ENCODE measurements around the gene BTN1A1. TPM values are rescaled to one million over a fixed set of nuclear protein-coding genes. Genes with fewer than 3 reads are reported as not detected.

BTN1A1 gene
- polyA plus RNA-seq, 1 experiment, result not detected

DNA sequence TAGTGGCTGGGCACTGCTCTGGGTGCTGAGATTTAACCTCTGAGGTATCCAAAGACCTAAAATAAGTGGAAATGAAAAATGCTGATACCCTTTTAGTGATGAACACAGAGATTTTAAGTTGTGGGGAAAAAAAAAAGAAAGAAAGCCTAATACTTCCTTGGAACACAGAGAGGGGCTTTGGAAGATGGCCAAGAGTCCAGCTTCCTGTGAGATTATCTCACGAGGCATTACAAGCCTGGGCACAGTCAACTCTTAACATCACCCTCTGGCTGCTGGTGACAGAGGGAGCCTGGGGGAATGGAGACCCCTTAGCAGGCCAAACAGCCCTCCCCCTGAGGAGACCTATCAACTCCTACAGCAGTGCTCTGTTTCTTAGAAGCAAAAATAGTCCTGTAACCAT lies 22.7 kb upstream of the BTN1A1 start:
- TF ChIP-seq, protein P1, sequence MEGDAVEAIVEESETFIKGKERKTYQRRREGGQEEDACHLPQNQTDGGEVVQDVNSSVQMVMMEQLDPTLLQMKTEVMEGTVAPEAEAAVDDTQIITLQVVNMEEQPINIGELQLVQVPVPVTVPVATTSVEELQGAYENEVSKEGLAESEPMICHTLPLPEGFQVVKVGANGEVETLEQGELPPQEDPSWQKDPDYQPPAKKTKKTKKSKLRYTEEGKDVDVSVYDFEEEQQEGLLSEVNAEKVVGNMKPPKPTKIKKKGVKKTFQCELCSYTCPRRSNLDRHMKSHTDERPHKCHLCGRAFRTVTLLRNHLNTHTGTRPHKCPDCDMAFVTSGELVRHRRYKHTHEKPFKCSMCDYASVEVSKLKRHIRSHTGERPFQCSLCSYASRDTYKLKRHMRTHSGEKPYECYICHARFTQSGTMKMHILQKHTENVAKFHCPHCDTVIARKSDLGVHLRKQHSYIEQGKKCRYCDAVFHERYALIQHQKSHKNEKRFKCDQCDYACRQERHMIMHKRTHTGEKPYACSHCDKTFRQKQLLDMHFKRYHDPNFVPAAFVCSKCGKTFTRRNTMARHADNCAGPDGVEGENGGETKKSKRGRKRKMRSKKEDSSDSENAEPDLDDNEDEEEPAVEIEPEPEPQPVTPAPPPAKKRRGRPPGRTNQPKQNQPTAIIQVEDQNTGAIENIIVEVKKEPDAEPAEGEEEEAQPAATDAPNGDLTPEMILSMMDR (IDR thresholded peaks at IDR 0.05; ENCODE audit: insufficient read depth, low read depth, low read length), result no peak
- Histone ChIP-seq H3K27me3 (ENCODE audit: control insufficient read depth, insufficient read depth, low read length) (no peaks in the 10 kb centered on the region), H3K4me3 (ENCODE audit: low read depth, low read length) (no peak overlapping the region), H3K36me3 (ENCODE audit: control insufficient read depth, insufficient read depth, low read length) (no peaks in the 10 kb centered on the region)
- DNase-seq (ENCODE audit: low read depth), result no peak
- POLR2A ChIA-PET, result no interaction called here
- CTCF ChIA-PET, result no interaction called here

DNA sequence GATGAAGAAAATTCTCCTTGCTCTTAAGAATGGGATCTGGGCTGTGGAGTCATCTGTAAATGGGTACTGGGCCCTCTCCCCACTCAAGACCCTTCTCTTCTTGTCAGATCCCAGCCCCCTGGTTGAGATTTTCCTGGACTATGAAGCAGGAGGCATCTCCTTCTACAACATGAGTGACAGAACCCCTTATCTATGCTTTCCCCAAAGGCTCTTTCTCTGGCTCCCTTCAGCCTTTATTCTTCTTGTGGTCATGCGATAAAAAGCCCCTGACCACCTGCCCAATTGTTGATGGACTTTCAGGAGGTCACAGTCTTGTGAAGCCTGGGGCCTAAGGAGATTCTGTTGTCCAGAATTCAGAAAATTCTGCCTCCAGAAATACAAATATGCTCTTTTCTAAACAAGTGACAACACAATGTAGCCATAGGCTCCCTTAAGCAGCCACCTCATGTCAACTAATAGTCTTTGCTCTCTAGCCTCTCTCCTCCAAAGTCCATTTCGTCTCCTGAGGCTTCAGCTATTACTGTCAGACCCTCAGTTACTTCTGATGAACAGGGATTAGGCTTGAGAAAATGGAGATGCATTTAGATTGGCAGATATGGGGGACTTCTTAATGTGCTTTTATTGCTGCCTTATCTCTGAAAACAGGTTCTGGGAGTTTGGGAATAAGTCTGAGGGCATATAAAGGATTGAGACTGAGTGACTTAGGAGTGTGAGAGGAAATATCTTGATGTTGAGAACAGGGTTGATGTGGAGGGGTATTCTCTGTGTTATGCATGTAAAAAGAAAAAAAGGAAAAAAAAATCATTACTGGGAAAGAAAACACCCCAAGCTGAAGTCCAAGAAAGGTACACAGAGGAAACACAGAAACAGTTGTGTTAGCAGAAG lies 21.8 kb upstream of the BTN1A1 start:
- no peak for DNase-seq (ENCODE audit: low read depth)
- ChIA-PET CTCF (interaction anchor here (1.0 to 1.6 kb wide), 4 partner anchors 10 to 137 kb away, joined by 3 to 4 read pairs (median 4); partner anchors contain the start of gene BTN1A1), POLR2A (no interaction called here)
- TF ChIP-seq, protein P1 (IDR thresholded peaks at IDR 0.05; ENCODE audit: insufficient read depth, low read depth, low read length), result no peak
- Histone ChIP-seq H3K27me3 (ENCODE audit: control insufficient read depth, insufficient read depth, low read length) (no peaks in the 10 kb centered on the region), H3K4me3 (ENCODE audit: low read depth, low read length) (no peak overlapping the region), H3K36me3 (ENCODE audit: control insufficient read depth, insufficient read depth, low read length) (no peaks in the 10 kb centered on the region)

DNA sequence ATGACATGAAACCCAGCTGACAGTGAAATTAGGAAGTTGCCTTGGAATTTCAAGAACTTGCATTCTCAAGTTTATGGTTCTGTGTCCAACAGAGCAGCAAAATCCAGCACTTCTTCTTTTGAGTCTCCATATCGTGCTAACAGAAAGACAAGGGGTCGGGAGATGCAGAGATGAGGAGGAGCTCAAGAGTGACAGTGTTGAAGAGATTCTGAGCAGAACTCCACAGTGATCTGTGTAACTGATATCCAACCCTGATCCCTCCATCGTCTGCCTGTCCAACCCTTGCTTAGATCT lies 21.2 kb upstream of the BTN1A1 start:
- POLR2A ChIA-PET, result no interaction called here
- no peak for DNase-seq (ENCODE audit: low read depth)
- H3K4me3 ChIP-seq (ENCODE audit: low read depth, low read length), result no peak overlapping the region
- no peaks in the 10 kb centered on the region for H3K27me3 ChIP-seq (ENCODE audit: control insufficient read depth, insufficient read depth, low read length)
- CTCF ChIA-PET, result interaction anchor here (1.0 to 1.6 kb wide), 5 partner anchors 9 to 138 kb away, joined by 3 to 4 read pairs (median 3); partner anchors contain the start of gene BTN1A1
- no peaks in the 10 kb centered on the region for H3K36me3 ChIP-seq (ENCODE audit: control insufficient read depth, insufficient read depth, low read length)
- TF ChIP-seq, protein P1 (IDR thresholded peaks at IDR 0.05; ENCODE audit: insufficient read depth, low read depth, low read length), result no peak

DNA sequence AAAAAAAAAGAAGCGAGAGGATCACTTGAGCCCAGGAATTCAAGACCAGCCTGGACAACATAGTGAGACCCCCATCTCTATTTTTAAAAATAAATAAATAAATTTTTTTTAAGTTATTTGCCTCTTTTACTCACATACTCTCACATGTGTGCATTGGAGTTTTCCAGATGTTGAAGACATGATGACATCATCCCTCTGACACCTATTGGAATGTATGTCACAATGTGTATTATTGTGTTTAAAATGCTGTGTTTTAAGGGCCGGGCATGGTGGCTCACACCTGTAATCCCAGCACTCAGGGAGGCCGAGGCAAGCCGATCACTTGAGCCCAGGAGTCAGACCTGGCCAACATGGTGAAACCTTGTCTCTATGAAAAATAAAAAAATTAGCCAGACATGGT lies 17.8 kb upstream of the BTN1A1 start:
- TF ChIP-seq, protein P1 (IDR thresholded peaks at IDR 0.05; ENCODE audit: insufficient read depth, low read depth, low read length), result no peak
- ChIA-PET CTCF (no interaction called here), POLR2A (no interaction called here)

DNA sequence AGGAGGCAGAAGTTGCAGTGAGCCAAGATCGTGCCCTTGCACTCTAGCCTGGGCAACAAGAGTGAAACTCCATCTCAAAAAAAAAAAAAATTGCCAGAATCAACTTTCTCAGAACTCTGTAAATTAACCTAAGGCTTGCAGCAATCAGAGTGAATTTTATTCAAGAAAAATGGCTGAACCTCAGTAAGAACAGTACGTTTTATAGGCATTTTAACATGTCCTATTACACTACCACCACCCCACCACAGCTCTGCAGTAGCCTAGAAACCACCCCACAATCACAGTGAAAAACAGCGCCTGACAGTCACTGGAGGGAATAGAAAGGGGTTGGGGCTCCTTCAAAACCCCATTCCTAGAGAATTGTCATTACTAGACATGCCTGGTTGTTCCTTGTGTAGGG lies 16.4 kb upstream of the BTN1A1 start:
- no peaks in the 10 kb centered on the region for H3K36me3 ChIP-seq (ENCODE audit: control insufficient read depth, insufficient read depth, low read length)
- DNase-seq (ENCODE audit: low read depth), result no peak
- POLR2A ChIA-PET, result interaction anchor here (0.6 kb wide), 1 partner anchor 27 kb away, joined by 4 read pairs; no protein-coding TSS in a partner anchor
- TF ChIP-seq, protein P1 (IDR thresholded peaks at IDR 0.05; ENCODE audit: insufficient read depth, low read depth, low read length), result no peak
- H3K4me3 ChIP-seq (ENCODE audit: low read depth, low read length), result no peak overlapping the region
- CTCF ChIA-PET, result interaction anchor here (1.7 kb wide), 1 partner anchor 10 kb away, joined by 5 read pairs; no protein-coding TSS in a partner anchor
- peaks cover 3% of the 10 kb centered on the region for H3K27me3 ChIP-seq (ENCODE audit: control insufficient read depth, insufficient read depth, low read length)

More for the DNA sequence above, 17.8 kb upstream of the BTN1A1 start:
- Histone ChIP-seq H3K4me3 (ENCODE audit: low read depth, low read length) (no peak overlapping the region), H3K27me3 (ENCODE audit: control insufficient read depth, insufficient read depth, low read length) (peaks cover under 1% of the 10 kb centered on the region), H3K36me3 (ENCODE audit: control insufficient read depth, insufficient read depth, low read length) (no peaks in the 10 kb centered on the region)
- DNase-seq (ENCODE audit: low read depth), result no peak
